Glutamatergic neuron (in vitro differentiated cells): ENCODE measurements around the gene NANOGP8. TPM values are rescaled to one million over a fixed set of nuclear protein-coding genes. Genes with fewer than 3 reads are reported as not detected.

Experiments used
- DNase-seq: peaks from one replicate; pipeline ENCODE4 v3.0.0; 2022
- H3K27ac Mint-ChIP-seq: one replicate; pipeline ENCODE4 v1.8.0; 2020; ENCODE audit warnings: mild to moderate bottlenecking, mixed read lengths, inconsistent platforms; ENCODE audit not compliant: unreplicated experiment
- H3K27me3 Mint-ChIP-seq: one replicate; pipeline ENCODE4 v1.8.0; 2020; ENCODE audit warnings: mild to moderate bottlenecking, moderate library complexity, mixed read lengths, inconsistent platforms; ENCODE audit not compliant: unreplicated experiment
- H3K36me3 Mint-ChIP-seq: one replicate; pipeline ENCODE4 v1.8.0; 2020; ENCODE audit warnings: mild to moderate bottlenecking, mixed read lengths, inconsistent platforms; ENCODE audit not compliant: unreplicated experiment
- H3K4me1 Mint-ChIP-seq: one replicate; pipeline ENCODE4 v1.8.0; 2020; ENCODE audit warnings: mild to moderate bottlenecking, low read depth, mixed read lengths, inconsistent platforms; ENCODE audit not compliant: unreplicated experiment
- H3K4me3 Mint-ChIP-seq: one replicate; pipeline ENCODE4 v1.8.0; 2020; ENCODE audit warnings: mild to moderate bottlenecking, mixed read lengths, inconsistent platforms; ENCODE audit not compliant: unreplicated experiment
- H3K9me3 Mint-ChIP-seq: one replicate; pipeline ENCODE4 v1.8.0; 2020; ENCODE audit warnings: mild to moderate bottlenecking, moderate library complexity, mixed read lengths, inconsistent platforms; ENCODE audit not compliant: unreplicated experiment
- total RNA-seq: library from RNA; stranded (reverse); fragmentation: NEBNext Ultra II Directional; extraction: Animal tissue kit (Norgen Biotek cat#: 25700); gene quantifications from one replicate; pipeline ENCODE4 v1.2.1, GENCODE V29; 2021; ENCODE audit not compliant: unreplicated experiment
- TF ChIP-seq, protein P1 (sequence below): fragments of 200-600 bp; sonication (generic); IDR thresholded peaks from one replicate; pipeline ENCODE4 v1.5.0; 2021; ENCODE audit not compliant: partially characterized antibody, unreplicated experiment

Gene NANOGP8
- total RNA-seq, 1 donor from 2014 or later, result 0.86 TPM

DNA sequence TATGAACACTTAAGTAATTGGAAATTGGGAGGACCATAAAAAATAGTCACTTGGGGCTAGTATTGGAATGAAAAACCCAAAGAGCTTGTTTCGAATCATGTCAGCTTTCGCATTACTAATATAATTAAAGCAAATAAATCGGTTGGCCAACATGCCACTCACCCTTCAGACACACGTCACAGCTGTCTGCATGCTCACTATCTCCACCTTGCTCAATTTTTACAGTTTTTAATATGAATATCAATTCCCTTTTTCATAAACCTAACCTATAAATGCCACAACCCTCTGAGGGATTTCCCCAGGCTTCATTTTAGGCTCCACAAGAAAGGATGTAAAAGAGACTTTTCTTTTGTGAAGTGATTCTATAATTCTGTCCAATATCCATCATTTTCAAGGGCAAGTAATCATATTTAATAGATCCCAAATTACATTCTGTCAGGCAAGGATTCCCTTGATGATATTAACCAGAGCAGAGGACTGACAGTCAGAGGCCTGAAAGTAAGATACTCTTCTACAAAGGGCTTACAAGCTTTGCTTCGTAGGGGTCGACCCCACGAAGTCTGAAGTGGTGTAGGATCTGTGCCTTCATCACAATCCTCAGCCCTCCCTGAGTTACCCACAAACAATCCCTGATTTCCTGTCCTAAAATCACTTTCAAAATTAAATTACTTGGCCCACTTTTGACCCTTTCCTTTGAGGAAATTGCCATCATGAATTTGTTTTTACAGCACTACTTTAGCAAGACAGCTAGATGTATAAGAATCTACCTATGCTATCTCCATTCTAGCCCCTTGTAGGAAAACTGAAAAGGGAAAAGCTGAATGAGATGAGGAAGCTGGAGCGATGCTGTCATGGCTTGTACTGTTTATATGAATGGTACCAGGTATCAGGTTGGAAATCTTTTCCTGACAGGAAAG is 44.5 kb downstream of the NANOGP8 start:
- peaks cover 1% of the 10 kb centered on the region for H3K9me3 Mint-ChIP-seq
- H3K4me3 Mint-ChIP-seq, result no peak overlapping the region
- no peaks in the 10 kb centered on the region for H3K36me3 Mint-ChIP-seq
- H3K4me1 Mint-ChIP-seq, result peaks cover 2% of the 10 kb centered on the region
- TF ChIP-seq, protein P1, sequence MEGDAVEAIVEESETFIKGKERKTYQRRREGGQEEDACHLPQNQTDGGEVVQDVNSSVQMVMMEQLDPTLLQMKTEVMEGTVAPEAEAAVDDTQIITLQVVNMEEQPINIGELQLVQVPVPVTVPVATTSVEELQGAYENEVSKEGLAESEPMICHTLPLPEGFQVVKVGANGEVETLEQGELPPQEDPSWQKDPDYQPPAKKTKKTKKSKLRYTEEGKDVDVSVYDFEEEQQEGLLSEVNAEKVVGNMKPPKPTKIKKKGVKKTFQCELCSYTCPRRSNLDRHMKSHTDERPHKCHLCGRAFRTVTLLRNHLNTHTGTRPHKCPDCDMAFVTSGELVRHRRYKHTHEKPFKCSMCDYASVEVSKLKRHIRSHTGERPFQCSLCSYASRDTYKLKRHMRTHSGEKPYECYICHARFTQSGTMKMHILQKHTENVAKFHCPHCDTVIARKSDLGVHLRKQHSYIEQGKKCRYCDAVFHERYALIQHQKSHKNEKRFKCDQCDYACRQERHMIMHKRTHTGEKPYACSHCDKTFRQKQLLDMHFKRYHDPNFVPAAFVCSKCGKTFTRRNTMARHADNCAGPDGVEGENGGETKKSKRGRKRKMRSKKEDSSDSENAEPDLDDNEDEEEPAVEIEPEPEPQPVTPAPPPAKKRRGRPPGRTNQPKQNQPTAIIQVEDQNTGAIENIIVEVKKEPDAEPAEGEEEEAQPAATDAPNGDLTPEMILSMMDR, result no peak
- no peak overlapping the region for H3K27ac Mint-ChIP-seq
- no peaks in the 10 kb centered on the region for H3K27me3 Mint-ChIP-seq
- no peak for DNase-seq

DNA sequence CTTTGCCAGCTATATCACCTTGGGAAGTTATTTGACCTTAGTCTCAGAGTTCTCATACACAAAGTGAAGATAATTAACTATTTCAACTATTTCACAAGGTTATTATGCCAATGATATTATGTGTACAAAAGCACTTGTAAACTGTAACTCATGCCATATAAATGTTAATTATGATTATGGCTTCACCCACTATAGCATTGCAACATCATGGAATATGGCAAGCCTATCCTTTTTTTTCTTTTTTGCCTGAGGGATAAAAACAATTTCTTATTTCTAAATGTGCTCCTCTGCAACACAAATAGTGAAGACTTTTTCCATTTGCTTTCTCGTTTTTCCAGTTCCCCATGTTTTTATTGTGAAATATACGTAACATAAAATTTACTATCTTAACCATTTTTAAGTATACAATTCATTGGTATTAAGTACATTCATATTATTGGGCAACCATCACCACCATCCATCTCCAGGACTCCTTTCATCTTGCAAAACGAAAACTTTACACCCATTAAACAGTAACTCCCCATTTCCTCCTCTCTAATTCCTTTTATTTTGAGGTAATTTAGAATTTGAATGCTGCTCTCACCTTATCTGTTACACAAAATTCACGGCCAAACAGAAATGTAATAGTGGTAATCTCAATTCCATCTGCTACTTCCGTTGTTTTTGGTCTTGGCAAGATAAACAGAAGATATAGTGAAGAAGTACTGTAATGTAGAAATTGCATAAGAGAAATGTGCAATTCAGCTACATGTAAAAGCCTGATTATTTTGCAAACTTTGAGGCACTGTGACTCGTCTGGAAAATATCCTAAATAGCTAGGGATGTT is 46.3 kb downstream of the NANOGP8 start:
- H3K4me1 Mint-ChIP-seq, result peaks cover 2% of the 10 kb centered on the region
- TF ChIP-seq, protein P1, result no peak
- H3K36me3 Mint-ChIP-seq, result no peaks in the 10 kb centered on the region
- H3K9me3 Mint-ChIP-seq, result peaks cover 1% of the 10 kb centered on the region
- no peak for DNase-seq
- no peaks in the 10 kb centered on the region for H3K27me3 Mint-ChIP-seq
- H3K27ac Mint-ChIP-seq, result no peak overlapping the region
- H3K4me3 Mint-ChIP-seq, result no peak overlapping the region

Other genes with a start within 250 kb of the NANOGP8 start
- 36.8 TPM for gene AQR, start 115.6 kb downstream of the NANOGP8 start, total RNA-seq
- gene ZNF770, start 97.0 kb downstream of the NANOGP8 start, total RNA-seq, result 39.3 TPM